Ectodermal cell (in vitro differentiated cells): ENCODE results near the gene TMC4. TPM values are rescaled to one million over a fixed set of nuclear protein-coding genes. Genes with fewer than 3 reads are reported as not detected.
"Not testable (repeated sequence)": the region's sequence is repeated elsewhere in the genome, so short reads cannot be mapped to it uniquely, and the experiment has no call there.

ENCODE experiments used
- H3K27ac ChIP-seq: 2 replicates; pipeline ENCODE4 v1.7.0; 2013; ENCODE audit warnings: mild to moderate bottlenecking, low read depth, low read length; ENCODE audit not compliant: insufficient read depth, poor library complexity, severe bottlenecking
- H3K27me3 ChIP-seq: 2 replicates; pipeline ENCODE4 v1.7.0; 2013; ENCODE audit warnings: mild to moderate bottlenecking, low read length; ENCODE audit not compliant: insufficient read depth, control insufficient read depth, poor library complexity, severe bottlenecking
- H3K36me3 ChIP-seq: one replicate; pipeline ENCODE4 v1.7.0; 2013; ENCODE audit warnings: low read length; ENCODE audit not compliant: control insufficient read depth, insufficient read depth
- H3K4me1 ChIP-seq: one replicate; pipeline ENCODE4 v1.7.0; 2013; ENCODE audit warnings: low read length; ENCODE audit not compliant: control insufficient read depth, insufficient read depth
- H3K4me3 ChIP-seq: 2 replicates; pipeline ENCODE4 v1.7.0; 2013; ENCODE audit warnings: low read depth, low read length, control low read depth; ENCODE audit not compliant: insufficient read depth
- H3K9me3 ChIP-seq: 2 replicates; pipeline ENCODE4 v1.7.0; 2013; ENCODE audit warnings: mild to moderate bottlenecking, low read length, moderate library complexity; ENCODE audit not compliant: control insufficient read depth
- WGBS, 2 experiments: methylation state at CpG; one replicate each; pipeline ENCODE4 v1.1.7; 2013; ENCODE audit warnings: missing lambda C conversion rate in 2 of 2; 5-methylcytosine and 5-hydroxymethylcytosine counted together
- polyA plus RNA-seq, 4 experiments: library from polyadenylated mRNA; stranded (reverse); fragments of 50-300 nt; gene quantifications; one replicate each; pipeline ENCODE4 v1.2.3, GENCODE V29; 2013

The TMC4 gene
- not detected for polyA plus RNA-seq (2013, experiment 1 of 4)
- 0.41 TPM for polyA plus RNA-seq (2013, experiment 2 of 4)
- 0.96 TPM for polyA plus RNA-seq (2013, experiment 3 of 4)
- polyA plus RNA-seq (2013, experiment 4 of 4), result 0.61 TPM

- Histone ChIP-seq H3K36me3 (peaks cover 4% of the 10 kb centered on the region), H3K9me3 (no peaks in the 10 kb centered on the region), H3K4me1 (peaks cover 6% of the 10 kb centered on the region), H3K4me3 (no peak within 1 kb of the TSS), H3K27me3 (no peaks in the 10 kb centered on the region), H3K27ac (no peak within 1 kb of the TSS)
- 35 to 38% methylated on average over 13 of the region's 13 CpGs for WGBS, 2 experiments
These were observed at the start of gene TMC4 for GRCh38 chr19:54172471-54173358. Gene TMC4, minus strand, starts transcription at chr19:54173160. Its CDS starts 43 bp downstream, at chr19:54173117.

- WGBS, 2 experiments, result 100% methylated on average over 2 of the region's 7 CpGs; no CpG with 5 or more reads in 1 of the 2 experiments
- H3K9me3 ChIP-seq, H3K4me1 ChIP-seq, H3K4me3 ChIP-seq, H3K36me3 ChIP-seq, H3K27me3 ChIP-seq, H3K27ac ChIP-seq: not testable (repeated sequence)
These were observed 49.0 kb upstream of the TMC4 start for GRCh38 chr19:54221947-54222346.

- H3K4me1 ChIP-seq, H3K27me3 ChIP-seq, H3K36me3 ChIP-seq, H3K4me3 ChIP-seq, H3K27ac ChIP-seq, H3K9me3 ChIP-seq: not testable (repeated sequence)
- WGBS, 2 experiments, result 88 to 96% methylated on average over 4 to 5 of the region's 5 CpGs
These were observed 46.7 kb upstream of the TMC4 start for GRCh38 chr19:54219702-54220101.

- 92 to 93% methylated on average over 27 of the region's 27 CpGs for WGBS, 2 experiments
- H3K4me3 ChIP-seq, result no peak overlapping the region
These were observed 46.2 kb upstream of the TMC4 start for GRCh38 chr19:54218960-54219661.

GRCh38 chr19:54218259-54218658 lies 45.3 kb upstream of the TMC4 start:
- H3K27ac ChIP-seq, result no peak overlapping the region
- H3K36me3 ChIP-seq, result no peaks in the 10 kb centered on the region
- H3K4me3 ChIP-seq, result no peak overlapping the region
- H3K27me3 ChIP-seq, result no peaks in the 10 kb centered on the region
- H3K4me1 ChIP-seq, result no peaks in the 10 kb centered on the region
- H3K9me3 ChIP-seq, result no peaks in the 10 kb centered on the region
- 76 to 80% methylated on average over 8 of the region's 8 CpGs for whole genome bisulfite sequencing, 2 experiments

More at GRCh38 chr19:54218960-54219661, 46.2 kb upstream of the TMC4 start:
- H3K9me3 ChIP-seq, result no peaks in the 10 kb centered on the region
- no peak overlapping the region for H3K27ac ChIP-seq
- H3K27me3 ChIP-seq, result no peaks in the 10 kb centered on the region
- H3K4me1 ChIP-seq, result no peaks in the 10 kb centered on the region
- H3K36me3 ChIP-seq, result no peaks in the 10 kb centered on the region

- not testable (repeated sequence) for H3K9me3 ChIP-seq, H3K36me3 ChIP-seq, H3K4me1 ChIP-seq, H3K4me3 ChIP-seq, H3K27me3 ChIP-seq, H3K27ac ChIP-seq
- 51 to 60% methylated on average over 16 of the region's 20 CpGs for WGBS, 2 experiments
These were observed 44.7 kb upstream of the TMC4 start for GRCh38 chr19:54217517-54218247.

- Histone ChIP-seq H3K4me3 (no peak overlapping the region), H3K27me3 (no peaks in the 10 kb centered on the region), H3K27ac (no peak overlapping the region), H3K36me3 (no peaks in the 10 kb centered on the region), H3K4me1 (no peaks in the 10 kb centered on the region), H3K9me3 (no peaks in the 10 kb centered on the region)
- 78 to 83% methylated on average over 9 of the region's 9 CpGs for WGBS, 2 experiments
These were observed 43.9 kb upstream of the TMC4 start for GRCh38 chr19:54216869-54217268.

- H3K4me1 ChIP-seq, H3K27ac ChIP-seq, H3K36me3 ChIP-seq, H3K27me3 ChIP-seq, H3K9me3 ChIP-seq, H3K4me3 ChIP-seq: not testable (repeated sequence)
- 96 to 99% methylated on average over 12 to 14 of the region's 19 CpGs for WGBS, 2 experiments
These were observed 41.8 kb upstream of the TMC4 start for GRCh38 chr19:54214734-54215133.

- H3K36me3 ChIP-seq, H3K9me3 ChIP-seq, H3K27me3 ChIP-seq, H3K27ac ChIP-seq, H3K4me3 ChIP-seq, H3K4me1 ChIP-seq: not testable (repeated sequence)
- 83 to 86% methylated on average over 1 to 2 of the region's 5 CpGs for WGBS, 2 experiments
These were observed 41.3 kb upstream of the TMC4 start for GRCh38 chr19:54214217-54214616.

GRCh38 chr19:54211235-54211634 lies 38.3 kb upstream of the TMC4 start:
- H3K27me3 ChIP-seq, result no peaks in the 10 kb centered on the region
- peaks cover 12% of the 10 kb centered on the region for H3K36me3 ChIP-seq
- 92 to 93% methylated on average over 12 of the region's 12 CpGs for WGBS, 2 experiments
- no peaks in the 10 kb centered on the region for H3K9me3 ChIP-seq
- H3K4me3 ChIP-seq, result no peak overlapping the region
- H3K27ac ChIP-seq, result no peak overlapping the region
- peaks cover 8% of the 10 kb centered on the region for H3K4me1 ChIP-seq
